Embryonic facial prominence (tissue), 1 donor: Measurements from ENCODE around the gene CDK8.

Experiments
- DNase-seq: peaks from one replicate; pipeline ENCODE4 v3.0.0-alpha.2; 2016; ENCODE audit errors: extremely low spot score

Gene CDK8

GRCh38 chr13:26382835-26383234 is 128.9 kb downstream of the CDK8 start:
- no peak for DNase-seq

GRCh38 chr13:26384587-26384986 is 130.7 kb downstream of the CDK8 start:
- DNase-seq = no peak

- DNase-seq = no peak
Measured at GRCh38 chr13:26386026-26386425, 132.1 kb downstream of the CDK8 start.

- no peak for DNase-seq
Measured at GRCh38 chr13:26390203-26390602, 136.3 kb downstream of the CDK8 start.

- DNase-seq = no peak
Measured at GRCh38 chr13:26400545-26400944, 146.6 kb downstream of the CDK8 start.

- no peak for DNase-seq
Measured at GRCh38 chr13:26401069-26401468, 147.1 kb downstream of the CDK8 start.

GRCh38 chr13:26401578-26402021 is 147.7 kb downstream of the CDK8 start:
- DNase-seq = no peak

- DNase-seq = no peak
Measured at GRCh38 chr13:26406791-26407190, 152.9 kb downstream of the CDK8 start.

GRCh38 chr13:26411206-26411605 is 157.3 kb downstream of the CDK8 start:
- DNase-seq = no peak

- DNase-seq = no peak
Measured at GRCh38 chr13:26412263-26412662, 158.3 kb downstream of the CDK8 start.

GRCh38 chr13:26412936-26413716 is 159.2 kb downstream of the CDK8 start:
- no peak for DNase-seq

- DNase-seq = no peak
Measured at GRCh38 chr13:26420282-26420960, 166.5 kb downstream of the CDK8 start.

- no peak for DNase-seq
Measured at GRCh38 chr13:26422036-26422435, 168.1 kb downstream of the CDK8 start.

GRCh38 chr13:26423629-26424028 is 169.7 kb downstream of the CDK8 start:
- DNase-seq = no peak

GRCh38 chr13:26424181-26424580 is 170.3 kb downstream of the CDK8 start:
- no peak for DNase-seq

- no peak for DNase-seq
Measured at GRCh38 chr13:26425443-26426358, 171.8 kb downstream of the CDK8 start.

- no peak for DNase-seq
Measured at GRCh38 chr13:26433776-26434175, 179.8 kb downstream of the CDK8 start.

GRCh38 chr13:26435171-26435570 is 181.2 kb downstream of the CDK8 start:
- no peak for DNase-seq

- DNase-seq = no peak
Measured at GRCh38 chr13:26435646-26436045, 181.7 kb downstream of the CDK8 start.

- no peak for DNase-seq
Measured at GRCh38 chr13:26436914-26437313, 183.0 kb downstream of the CDK8 start.

GRCh38 chr13:26440111-26440510 is 186.2 kb downstream of the CDK8 start:
- no peak for DNase-seq

GRCh38 chr13:26441476-26441875 is 187.5 kb downstream of the CDK8 start:
- DNase-seq = no peak
